Common myeloid progenitor, CD34-positive (primary cell): Measurements from ENCODE around the gene ATP6V0D1.

Experiments used
- CTCF ChIA-PET: fragments of 350-600 bp; sonication (Branson Sonifier 250); formaldehyde crosslinking; loops from one replicate; lab custom pipeline; 2021; ENCODE audit warnings: antibody characterized with exemption; lab: Charles Lee
- POLR2A ChIA-PET: fragments of 350-600 bp; sonication (Branson Sonifier 250); formaldehyde crosslinking; loops from one replicate; lab custom pipeline; 2021; ENCODE audit warnings: antibody characterized with exemption; lab: Charles Lee
- DNase-seq, 3 donors: peaks; one replicate each; pipeline versions ENCODE4 v3.0.0 to v3.0.0-alpha.2; 2013
- H3K27ac ChIP-seq, 2 experiments: 1 replicate in 1 of 2; 2 replicates in 1 of 2; pipeline ENCODE4 v1.7.0; 2013; ENCODE audit warnings: inconsistent platforms in 2 of 2, low read length in 2 of 2, mild to moderate bottlenecking in 2 of 2, low read depth in 1 of 2, moderate library complexity in 1 of 2; ENCODE audit not compliant: severe bottlenecking in 2 of 2, insufficient read depth in 1 of 2, poor library complexity in 1 of 2
- H3K27me3 ChIP-seq, 5 experiments: replicated peaks in 2 of 5; 1 replicate in 3 of 5; 2 replicates in 2 of 5; pipeline versions ENCODE4 v1.6.1 to v1.7.0; 2013; ENCODE audit warnings: low read length in 4 of 5, mild to moderate bottlenecking in 2 of 5, moderate library complexity in 2 of 5, inconsistent platforms in 1 of 5; ENCODE audit not compliant: insufficient read depth in 5 of 5, control insufficient read depth in 4 of 5
- H3K36me3 ChIP-seq, 4 experiments: 1 replicate in 2 of 4; 2 replicates in 2 of 4; pipeline versions ENCODE4 v1.6.1 to v1.7.0; 2013; ENCODE audit warnings: low read length in 3 of 4, control low read depth in 1 of 4, mild to moderate bottlenecking in 1 of 4; ENCODE audit not compliant: control insufficient read depth in 4 of 4, insufficient read depth in 4 of 4
- H3K4me1 ChIP-seq, 4 experiments: 1 replicate in 3 of 4; 2 replicates in 1 of 4; pipeline versions ENCODE4 v1.6.1 to v1.7.1; 2013; ENCODE audit warnings: low read length in 3 of 4, mild to moderate bottlenecking in 3 of 4, control low read depth in 1 of 4, inconsistent platforms in 1 of 4, moderate library complexity in 1 of 4; ENCODE audit not compliant: control insufficient read depth in 4 of 4, insufficient read depth in 4 of 4; ENCODE audit errors: control extremely low read depth in 1 of 4
- H3K4me3 ChIP-seq, 7 experiments: 1 replicate in 4 of 7; 2 replicates in 3 of 7; pipeline versions ENCODE4 v1.5.1 to v1.7.0; 2013; ENCODE audit warnings: mild to moderate bottlenecking in 7 of 7, low read length in 6 of 7, moderate library complexity in 6 of 7, inconsistent platforms in 2 of 7, low read depth in 2 of 7, control low read depth in 1 of 7; ENCODE audit not compliant: insufficient read depth in 4 of 7, control insufficient read depth in 1 of 7; ENCODE audit errors: extremely low read depth in 1 of 7
- H3K9me3 ChIP-seq, 5 experiments: 1 replicate in 4 of 5; 2 replicates in 1 of 5; pipeline versions ENCODE4 v1.6.1 to v1.7.1; 2013; ENCODE audit warnings: low read length in 4 of 5, mild to moderate bottlenecking in 2 of 5, inconsistent platforms in 1 of 5, low read depth in 1 of 5, moderate library complexity in 1 of 5; ENCODE audit not compliant: control insufficient read depth in 4 of 5, insufficient read depth in 2 of 5; ENCODE audit errors: control extremely low read depth in 1 of 5
- WGBS: methylation state at CpG from one replicate; pipeline ENCODE4 v1.1.5; 2013; ENCODE audit not compliant: insufficient coverage; 5-methylcytosine and 5-hydroxymethylcytosine counted together

Gene ATP6V0D1

DNA sequence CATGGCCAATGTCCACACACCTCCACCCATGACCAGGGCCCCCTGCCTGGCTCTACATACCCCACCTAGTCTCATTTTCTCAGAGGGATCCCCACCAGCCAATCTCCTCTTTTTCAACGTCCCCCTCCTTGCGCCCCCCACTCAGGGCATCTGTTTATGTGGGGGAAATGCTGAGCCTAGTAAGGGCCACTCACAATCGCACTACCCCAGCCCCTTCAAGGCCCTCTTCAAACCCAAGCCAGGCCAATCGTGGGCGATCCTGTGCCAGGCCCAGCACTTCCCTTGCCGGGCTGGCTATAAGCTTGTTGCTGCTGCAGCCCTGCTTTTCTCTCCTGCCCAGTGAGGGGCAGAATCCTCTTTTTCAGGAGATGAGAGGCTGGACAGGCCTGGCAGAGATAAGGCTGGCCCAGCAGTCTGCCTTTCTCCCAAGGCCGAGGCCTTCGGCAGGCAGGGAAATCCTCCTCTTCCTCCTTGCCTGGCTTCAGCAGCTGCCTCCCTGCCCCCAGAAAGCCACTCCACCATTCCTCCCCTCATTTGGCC lies 33.9 kb downstream of the ATP6V0D1 start:
- no peaks in the 10 kb centered on the region for H3K27me3 ChIP-seq
- no peak overlapping the region for H3K4me3 ChIP-seq
- POLR2A ChIA-PET, result no interaction called here
- H3K36me3 ChIP-seq, result peaks cover 0 to 84% (median 29%) of the 10 kb centered on the region in 4 experiments
- peaks cover 0 to 2% (median 0%) of the 10 kb centered on the region in 4 experiments for H3K4me1 ChIP-seq
- no peaks in the 10 kb centered on the region for H3K9me3 ChIP-seq
- 97% methylated on average over 6 of the region's 8 CpGs for WGBS
- no peak for DNase-seq
- H3K27ac ChIP-seq, result no peak overlapping the region
- CTCF ChIA-PET, result interaction anchor here (0.9 to 3.5 kb wide), 8 partner anchors 12 to 186 kb away, joined by 3 to 34 read pairs (median 4); partner anchors contain the start of gene ZDHHC1

DNA sequence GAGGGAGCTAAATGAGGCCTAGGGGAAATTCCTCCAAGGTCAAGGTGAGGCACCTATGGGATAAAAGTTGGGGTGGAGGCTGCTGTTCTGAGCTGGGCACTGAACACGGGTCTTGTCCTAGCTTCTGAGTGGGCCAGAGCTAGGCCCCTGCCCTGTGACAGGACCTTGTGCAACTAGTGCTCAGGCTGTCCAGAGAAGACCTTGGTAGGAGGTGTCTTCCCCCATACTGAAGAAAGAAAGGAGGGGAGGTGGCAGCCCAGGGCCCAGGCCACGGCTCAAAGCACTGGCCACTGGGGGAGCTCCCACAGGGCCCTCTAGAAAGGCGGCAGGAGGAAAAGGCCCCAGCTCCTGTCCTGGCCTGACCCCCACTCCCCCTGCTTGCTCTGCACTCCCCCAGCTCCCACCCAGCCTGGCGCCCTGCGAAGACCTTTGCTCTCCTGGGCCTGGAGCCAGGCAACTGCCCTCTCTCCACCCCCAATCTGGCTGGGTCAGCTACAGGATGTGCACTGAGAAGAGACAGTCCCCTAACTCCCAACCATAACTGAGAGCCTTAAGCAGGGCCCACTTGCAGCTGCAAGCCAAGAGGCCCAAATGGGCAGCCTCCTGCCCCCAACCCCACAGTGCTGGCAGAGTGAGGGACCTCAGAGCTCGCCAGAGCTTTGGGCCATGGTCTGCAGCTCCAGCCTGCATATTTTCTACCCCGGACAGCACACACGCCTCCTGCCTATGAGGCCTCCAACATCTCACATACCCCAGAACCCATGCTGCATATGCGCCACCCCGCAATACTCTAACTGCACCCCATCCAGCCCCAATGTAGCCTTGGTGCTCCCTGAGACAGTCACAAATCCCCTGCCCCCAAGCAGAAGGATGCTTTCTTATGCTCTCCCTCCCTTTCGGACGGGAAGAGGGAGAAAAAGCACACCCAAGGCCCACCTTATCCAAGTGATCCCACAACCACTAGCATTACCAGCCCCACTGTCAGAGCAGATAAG lies 34.7 kb downstream of the ATP6V0D1 start:
- no peak overlapping the region for H3K27ac ChIP-seq
- H3K4me3 ChIP-seq, result no peak overlapping the region
- peaks cover 0 to 84% (median 27%) of the 10 kb centered on the region in 4 experiments for H3K36me3 ChIP-seq
- CTCF ChIA-PET, result interaction anchor here (0.6 to 4.8 kb wide), 12 partner anchors 10 to 186 kb away, joined by 3 to 34 read pairs (median 4); no protein-coding TSS in a partner anchor
- H3K27me3 ChIP-seq, result no peaks in the 10 kb centered on the region
- peaks cover 0 to 10% (median 0%) of the 10 kb centered on the region in 4 experiments for H3K4me1 ChIP-seq
- POLR2A ChIA-PET, result interaction anchor here (0.6 kb wide), 1 partner anchor 249 kb away, joined by 3 read pairs; no protein-coding TSS in a partner anchor
- no peak for DNase-seq
- no peaks in the 10 kb centered on the region for H3K9me3 ChIP-seq
- 100% methylated on average over 11 of the region's 12 CpGs for WGBS

DNA sequence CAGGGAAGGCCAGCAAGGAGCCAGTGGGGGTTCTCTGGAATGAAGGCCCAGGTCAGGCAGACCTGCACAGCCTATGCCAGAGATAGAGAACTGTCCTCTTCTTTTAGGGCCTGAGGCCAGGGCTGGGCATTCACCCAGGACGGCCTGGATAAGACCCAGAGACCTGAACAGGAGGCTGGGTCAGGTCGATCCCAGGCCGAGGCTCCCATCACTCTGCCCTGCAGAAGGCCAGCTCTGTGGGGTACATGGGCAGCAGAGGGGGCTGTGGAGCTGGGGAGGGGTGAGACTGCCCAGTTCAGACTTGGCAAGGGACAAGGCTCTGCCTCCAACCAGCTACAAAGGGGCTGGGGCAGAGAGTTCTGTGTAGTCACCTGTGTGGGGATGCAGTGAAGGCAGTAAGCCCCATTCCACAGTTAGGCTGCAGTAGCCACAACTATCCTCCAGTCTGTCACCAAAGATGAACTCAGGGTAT lies 35.5 kb downstream of the ATP6V0D1 start:
- CTCF ChIA-PET, result interaction anchor here (0.6 to 4.8 kb wide), 10 partner anchors 9 to 88 kb away, joined by 3 to 34 read pairs (median 4); no protein-coding TSS in a partner anchor
- WGBS, result 100% methylated on average over 3 of the region's 3 CpGs
- H3K4me3 ChIP-seq, result no peak overlapping the region
- H3K36me3 ChIP-seq, result peaks cover 0 to 86% (median 26%) of the 10 kb centered on the region in 4 experiments
- POLR2A ChIA-PET, result interaction anchor here (0.6 kb wide), 1 partner anchor 250 kb away, joined by 3 read pairs; no protein-coding TSS in a partner anchor
- H3K27ac ChIP-seq, result no peak overlapping the region
- H3K9me3 ChIP-seq, result no peaks in the 10 kb centered on the region
- H3K27me3 ChIP-seq, result no peaks in the 10 kb centered on the region
- H3K4me1 ChIP-seq, result peaks cover 0 to 16% (median 0%) of the 10 kb centered on the region in 4 experiments
- no peak for DNase-seq

- H3K4me3 ChIP-seq, result no peak overlapping the region
- POLR2A ChIA-PET, result no interaction called here
- CTCF ChIA-PET, result interaction anchor here (0.9 to 4.8 kb wide), 7 partner anchors 9 to 76 kb away, joined by 3 to 34 read pairs (median 4); no protein-coding TSS in a partner anchor
- no peak for DNase-seq
- peaks cover 0 to 16% (median 0%) of the 10 kb centered on the region in 4 experiments for H3K4me1 ChIP-seq
- no peak overlapping the region for H3K27ac ChIP-seq
- H3K9me3 ChIP-seq, result no peaks in the 10 kb centered on the region
- no peaks in the 10 kb centered on the region for H3K27me3 ChIP-seq
- 100% methylated on average over 7 of the region's 7 CpGs for WGBS
- H3K36me3 ChIP-seq, result peaks cover 0 to 86% (median 28%) of the 10 kb centered on the region in 4 experiments
Measured at GRCh38 chr16:67445126-67445426, 35.9 kb downstream of the ATP6V0D1 start.

GRCh38 chr16:67444259-67445125 lies 36.5 kb downstream of the ATP6V0D1 start:
- Histone ChIP-seq H3K27ac (no peak overlapping the region), H3K4me3 (no peak overlapping the region), H3K9me3 (no peaks in the 10 kb centered on the region), H3K27me3 (no peaks in the 10 kb centered on the region), H3K4me1 (peaks cover 0 to 16% (median 0%) of the 10 kb centered on the region in 4 experiments), H3K36me3 (peaks cover 0 to 85% (median 27%) of the 10 kb centered on the region in 4 experiments)
- DNase-seq, result no peak
- ChIA-PET POLR2A (no interaction called here), CTCF (interaction anchor here (0.7 to 4.8 kb wide), 7 partner anchors 9 to 21 kb away, joined by 3 to 23 read pairs (median 4); no protein-coding TSS in a partner anchor)
- WGBS, result 98% methylated on average over 20 of the region's 22 CpGs

DNA sequence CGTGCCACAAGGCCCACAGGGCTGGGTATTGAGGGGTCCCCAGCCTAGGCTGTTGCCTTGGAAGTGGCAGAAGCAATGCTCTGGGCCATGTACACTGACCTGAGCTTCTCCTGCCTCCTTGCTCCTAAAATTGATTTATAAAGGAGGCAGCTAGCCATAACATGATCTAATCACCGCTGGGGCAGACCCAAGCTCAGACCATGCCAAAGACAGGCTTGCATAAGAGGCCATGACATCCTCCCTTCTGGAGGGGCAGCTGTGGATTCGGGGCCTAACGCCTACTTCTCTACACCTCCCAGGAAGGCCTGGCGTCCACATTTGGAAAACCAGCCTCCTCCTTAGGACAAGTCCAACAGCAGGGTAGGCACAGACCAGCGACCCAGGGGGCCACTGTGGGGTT lies 37.7 kb downstream of the ATP6V0D1 start:
- ChIA-PET CTCF (interaction anchor here (1.0 to 4.8 kb wide), 5 partner anchors 9 to 48 kb away, joined by 3 to 23 read pairs (median 4); no protein-coding TSS in a partner anchor), POLR2A (interaction anchor here (0.5 kb wide), 1 partner anchor 33 kb away, joined by 4 read pairs; no protein-coding TSS in a partner anchor)
- peaks cover 0 to 16% (median 0%) of the 10 kb centered on the region in 4 experiments for H3K4me1 ChIP-seq
- DNase-seq, result no peak
- no peak overlapping the region for H3K27ac ChIP-seq
- no peak overlapping the region for H3K4me3 ChIP-seq
- H3K9me3 ChIP-seq, result no peaks in the 10 kb centered on the region
- WGBS, result 96% methylated on average over 4 of the region's 6 CpGs
- H3K36me3 ChIP-seq, result peaks cover 0 to 87% (median 33%) of the 10 kb centered on the region in 4 experiments
- H3K27me3 ChIP-seq, result no peaks in the 10 kb centered on the region
